ENCODE data around the gene HLA-DOA.

DNA sequence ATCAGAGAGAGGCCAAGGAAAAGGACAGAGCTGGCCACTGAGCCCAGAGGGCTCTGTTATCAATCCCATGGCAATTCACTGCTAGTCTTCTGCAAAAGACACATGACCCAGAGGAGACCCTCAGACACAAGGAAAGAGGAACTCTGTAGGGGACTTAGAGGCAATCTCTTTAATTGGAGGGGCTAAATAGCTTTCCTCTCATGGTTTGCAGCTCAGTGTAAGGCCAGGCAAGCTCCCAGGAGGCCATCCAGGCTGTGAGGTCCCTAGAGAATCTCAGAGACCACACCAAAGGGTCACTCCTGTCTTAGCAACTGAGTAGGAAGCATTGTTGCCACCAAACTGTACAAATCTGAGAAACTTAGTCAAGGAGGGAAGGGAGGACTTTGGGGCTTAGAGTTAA is 10.0 kb upstream of the HLA-DOA start:
- TF ChIP-seq EZH2 (IDR thresholded peaks at IDR 0.05; ENCODE audit: low read length, unreplicated experiment): no peak
- TF ChIP-seq, protein P1, sequence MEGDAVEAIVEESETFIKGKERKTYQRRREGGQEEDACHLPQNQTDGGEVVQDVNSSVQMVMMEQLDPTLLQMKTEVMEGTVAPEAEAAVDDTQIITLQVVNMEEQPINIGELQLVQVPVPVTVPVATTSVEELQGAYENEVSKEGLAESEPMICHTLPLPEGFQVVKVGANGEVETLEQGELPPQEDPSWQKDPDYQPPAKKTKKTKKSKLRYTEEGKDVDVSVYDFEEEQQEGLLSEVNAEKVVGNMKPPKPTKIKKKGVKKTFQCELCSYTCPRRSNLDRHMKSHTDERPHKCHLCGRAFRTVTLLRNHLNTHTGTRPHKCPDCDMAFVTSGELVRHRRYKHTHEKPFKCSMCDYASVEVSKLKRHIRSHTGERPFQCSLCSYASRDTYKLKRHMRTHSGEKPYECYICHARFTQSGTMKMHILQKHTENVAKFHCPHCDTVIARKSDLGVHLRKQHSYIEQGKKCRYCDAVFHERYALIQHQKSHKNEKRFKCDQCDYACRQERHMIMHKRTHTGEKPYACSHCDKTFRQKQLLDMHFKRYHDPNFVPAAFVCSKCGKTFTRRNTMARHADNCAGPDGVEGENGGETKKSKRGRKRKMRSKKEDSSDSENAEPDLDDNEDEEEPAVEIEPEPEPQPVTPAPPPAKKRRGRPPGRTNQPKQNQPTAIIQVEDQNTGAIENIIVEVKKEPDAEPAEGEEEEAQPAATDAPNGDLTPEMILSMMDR (conservative IDR thresholded peaks at IDR 0.05; ENCODE audit: low read depth, low read length): no peak

All from PC-3 (cell line).